Measurements from ENCODE around the gene WNT5B.

The WNT5B gene

GRCh38 chr12:1633459-1633858 is 4.4 kb downstream of the WNT5B start:
- TF ChIP-seq PPARA (CRISPR knock-in tag; IDR thresholded peaks at IDR 0.05; ENCODE audit: borderline replicate concordance) (no peak), ZNF70 (CRISPR knock-in tag; IDR thresholded peaks at IDR 0.05) (no peak), TOX (CRISPR knock-in tag; IDR thresholded peaks at IDR 0.05; ENCODE audit: borderline replicate concordance) (no peak), CREB5 (CRISPR knock-in tag; IDR thresholded peaks at IDR 0.05; ENCODE audit: low read depth) (no peak), GLIS3 (CRISPR knock-in tag; IDR thresholded peaks at IDR 0.05) (no peak), ZFP30 (CRISPR knock-in tag; IDR thresholded peaks at IDR 0.05) (no peak), POU6F1 (CRISPR knock-in tag; IDR thresholded peaks at IDR 0.05; ENCODE audit: borderline replicate concordance, low read depth) (no peak), ESRRG (CRISPR knock-in tag; IDR thresholded peaks at IDR 0.05) (no peak), ARNTL (CRISPR knock-in tag; IDR thresholded peaks at IDR 0.05; ENCODE audit: borderline replicate concordance, low read depth) (no peak), ZNF565 (CRISPR knock-in tag; conservative IDR thresholded peaks at IDR 0.05; ENCODE audit: low read depth) (no peak), CSDC2 (CRISPR knock-in tag; IDR thresholded peaks at IDR 0.05) (no peak)
- no peak for ATAC-seq

GRCh38 chr12:1634149-1634548 is 5.1 kb downstream of the WNT5B start:
- TF ChIP-seq, protein P1, sequence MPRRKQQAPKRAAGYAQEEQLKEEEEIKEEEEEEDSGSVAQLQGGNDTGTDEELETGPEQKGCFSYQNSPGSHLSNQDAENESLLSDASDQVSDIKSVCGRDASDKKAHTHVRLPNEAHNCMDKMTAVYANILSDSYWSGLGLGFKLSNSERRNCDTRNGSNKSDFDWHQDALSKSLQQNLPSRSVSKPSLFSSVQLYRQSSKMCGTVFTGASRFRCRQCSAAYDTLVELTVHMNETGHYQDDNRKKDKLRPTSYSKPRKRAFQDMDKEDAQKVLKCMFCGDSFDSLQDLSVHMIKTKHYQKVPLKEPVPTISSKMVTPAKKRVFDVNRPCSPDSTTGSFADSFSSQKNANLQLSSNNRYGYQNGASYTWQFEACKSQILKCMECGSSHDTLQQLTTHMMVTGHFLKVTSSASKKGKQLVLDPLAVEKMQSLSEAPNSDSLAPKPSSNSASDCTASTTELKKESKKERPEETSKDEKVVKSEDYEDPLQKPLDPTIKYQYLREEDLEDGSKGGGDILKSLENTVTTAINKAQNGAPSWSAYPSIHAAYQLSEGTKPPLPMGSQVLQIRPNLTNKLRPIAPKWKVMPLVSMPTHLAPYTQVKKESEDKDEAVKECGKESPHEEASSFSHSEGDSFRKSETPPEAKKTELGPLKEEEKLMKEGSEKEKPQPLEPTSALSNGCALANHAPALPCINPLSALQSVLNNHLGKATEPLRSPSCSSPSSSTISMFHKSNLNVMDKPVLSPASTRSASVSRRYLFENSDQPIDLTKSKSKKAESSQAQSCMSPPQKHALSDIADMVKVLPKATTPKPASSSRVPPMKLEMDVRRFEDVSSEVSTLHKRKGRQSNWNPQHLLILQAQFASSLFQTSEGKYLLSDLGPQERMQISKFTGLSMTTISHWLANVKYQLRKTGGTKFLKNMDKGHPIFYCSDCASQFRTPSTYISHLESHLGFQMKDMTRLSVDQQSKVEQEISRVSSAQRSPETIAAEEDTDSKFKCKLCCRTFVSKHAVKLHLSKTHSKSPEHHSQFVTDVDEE (CRISPR knock-in tag; IDR thresholded peaks at IDR 0.05) = no peak
- TF ChIP-seq ZC3H10 (CRISPR knock-in tag; IDR thresholded peaks at IDR 0.05) (no peak), OSR1 (CRISPR knock-in tag; IDR thresholded peaks at IDR 0.05) (no peak), ZNF70 (CRISPR knock-in tag; IDR thresholded peaks at IDR 0.05) (no peak), CSRNP3 (CRISPR knock-in tag; IDR thresholded peaks at IDR 0.05) (no peak), ZNF565 (CRISPR knock-in tag; conservative IDR thresholded peaks at IDR 0.05; ENCODE audit: low read depth) (no peak), TOX (CRISPR knock-in tag; IDR thresholded peaks at IDR 0.05; ENCODE audit: borderline replicate concordance) (no peak), GLIS3 (CRISPR knock-in tag; IDR thresholded peaks at IDR 0.05) (no peak), BACH2 (CRISPR knock-in tag; IDR thresholded peaks at IDR 0.05; ENCODE audit: borderline replicate concordance) (no peak), SNAI2 (CRISPR knock-in tag; IDR thresholded peaks at IDR 0.05) (no peak), ARNTL (CRISPR knock-in tag; IDR thresholded peaks at IDR 0.05; ENCODE audit: borderline replicate concordance, low read depth) (no peak), CREB5 (CRISPR knock-in tag; IDR thresholded peaks at IDR 0.05; ENCODE audit: low read depth) (no peak), ISL1 (CRISPR knock-in tag; IDR thresholded peaks at IDR 0.05) (no peak), RARB (CRISPR knock-in tag; IDR thresholded peaks at IDR 0.05) (no peak)
- no peak for ATAC-seq

- peak; percentile 89 for ATAC-seq
- TF ChIP-seq GLIS3 (CRISPR knock-in tag; IDR thresholded peaks at IDR 0.05) (no peak), ZFP30 (CRISPR knock-in tag; IDR thresholded peaks at IDR 0.05) (no peak), ZNF8 (CRISPR knock-in tag; IDR thresholded peaks at IDR 0.05) (no peak), ESRRG (CRISPR knock-in tag; IDR thresholded peaks at IDR 0.05) (no peak), ZC3H10 (CRISPR knock-in tag; IDR thresholded peaks at IDR 0.05) (no peak)
These were observed 5.7 kb downstream of the WNT5B start for GRCh38 chr12:1634590-1635191.

All from SK-N-SH treated with all-trans-retinoic acid at 6 μM for 48 hours (cell line).